Suprapubic skin (tissue), 3 donors: ENCODE data around the gene DNAJC7.

Experiments
- CTCF ChIP-seq, 2 donors: fragments of 200-600 bp in 1 of 2; fragments of 450-650 bp in 1 of 2; sonication (generic) in 1 of 2; IDR thresholded peaks; one replicate each; pipeline ENCODE4 v1.5.1; 2016 to 2019; ENCODE audit warnings: antibody characterized with exemption in 2 of 2, mild to moderate bottlenecking in 1 of 2, moderate library complexity in 1 of 2
- EP300 ChIP-seq: sonication (generic); formaldehyde crosslinking; IDR thresholded peaks from one replicate; pipeline ENCODE4 v1.6.1; 2017; ENCODE audit warnings: antibody characterized with exemption
- POLR2A ChIP-seq, 2 donors: fragments of 450-650 bp; IDR thresholded peaks; one replicate each; pipeline ENCODE4 v1.6.1; 2017; ENCODE audit warnings: antibody characterized with exemption in 2 of 2, mild to moderate bottlenecking in 2 of 2, moderate library complexity in 2 of 2

DNA sequence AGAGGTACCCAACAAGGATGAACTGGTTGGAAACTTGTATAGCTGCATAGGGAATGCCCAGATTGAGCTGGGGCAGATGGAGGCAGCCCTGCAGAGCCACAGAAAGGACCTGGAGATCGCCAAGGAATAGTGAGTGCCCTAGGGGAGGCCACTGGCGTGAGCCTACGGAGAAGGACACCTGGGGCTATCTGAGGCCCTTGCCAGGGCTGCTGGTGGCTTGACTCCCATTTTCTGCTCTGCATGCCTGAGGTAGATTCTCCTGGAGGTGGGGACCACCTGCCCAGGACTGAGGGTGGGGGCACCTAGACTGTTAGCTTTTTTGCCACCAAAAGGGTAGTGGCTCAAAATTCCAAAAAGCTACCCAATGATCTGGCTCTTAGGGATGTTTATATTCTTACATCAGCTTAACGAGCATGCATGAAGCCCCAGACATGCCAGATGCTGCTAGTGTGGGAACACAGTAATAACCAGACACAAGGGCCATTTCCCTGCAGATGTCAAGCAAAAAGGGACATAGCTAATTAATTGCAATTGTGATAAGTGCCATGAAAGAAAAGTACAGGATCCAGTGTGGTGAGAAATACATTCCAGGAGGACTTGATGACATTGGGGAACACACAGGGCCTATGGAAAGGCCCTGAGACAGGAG is 78.1 kb downstream of the DNAJC7 start:
- TF ChIP-seq CTCF (IDR thresholded peaks at IDR 0.05) (no peak), POLR2A (IDR thresholded peaks at IDR 0.05) (no peak), EP300 (no peak)
